HG02759 (cell line): Measurements from ENCODE around the gene SPCS2.
A peak's percentile ranks its signal among the peaks of the same experiment; 100 is the strongest.

Source experiments
- ATAC-seq: cut with Tn5 transposase; IDR thresholded peaks from one replicate; pipeline ENCODE4 v1.9.1; 2021; ENCODE audit warnings: mild to moderate bottlenecking, moderate library complexity; ENCODE audit not compliant: unreplicated experiment

The SPCS2 gene

GRCh38 chr11:74948898-74949752 is at the start of gene SPCS2, which contains the start of gene XRRA1:
Gene SPCS2, plus strand, starts transcription at chr11:74949266. Its CDS starts 20 bp downstream, at chr11:74949286.
Gene XRRA1, minus strand, starts transcription at chr11:74949091. Its CDS starts 8,213 bp downstream, at chr11:74940878.
- peak; percentile 94 for ATAC-seq

- ATAC-seq = no peak
Measured at GRCh38 chr11:74902342-74902741, 46.7 kb upstream of the SPCS2 start.

- no peak for ATAC-seq
Measured at GRCh38 chr11:74905326-74905725, 43.7 kb upstream of the SPCS2 start.

- no peak for ATAC-seq
Measured at GRCh38 chr11:74909385-74909784, 39.7 kb upstream of the SPCS2 start.

- ATAC-seq = no peak
Measured at GRCh38 chr11:74909812-74910211, 39.3 kb upstream of the SPCS2 start.

GRCh38 chr11:74923125-74923524 is 25.9 kb upstream of the SPCS2 start:
- no peak for ATAC-seq

- ATAC-seq = no peak
Measured at GRCh38 chr11:74925281-74925680, 23.8 kb upstream of the SPCS2 start.

GRCh38 chr11:74926304-74927030 is 22.6 kb upstream of the SPCS2 start:
- ATAC-seq = no peak

GRCh38 chr11:74927496-74927895 is 21.6 kb upstream of the SPCS2 start:
- ATAC-seq = no peak

- peak; percentile 78 for ATAC-seq
Measured at GRCh38 chr11:74929431-74930363, 19.4 kb upstream of the SPCS2 start.

- no peak for ATAC-seq
Measured at GRCh38 chr11:74932169-74932568, 16.9 kb upstream of the SPCS2 start.

- no peak for ATAC-seq
Measured at GRCh38 chr11:74932797-74933196, 16.3 kb upstream of the SPCS2 start.

- ATAC-seq = no peak
Measured at GRCh38 chr11:74933765-74934164, 15.3 kb upstream of the SPCS2 start.

GRCh38 chr11:74935285-74935684 is 13.8 kb upstream of the SPCS2 start:
- no peak for ATAC-seq

GRCh38 chr11:74936087-74936486 is 13.0 kb upstream of the SPCS2 start:
- ATAC-seq = no peak

GRCh38 chr11:74936976-74937375 is 12.1 kb upstream of the SPCS2 start:
- ATAC-seq = no peak

GRCh38 chr11:74937696-74938475 is 11.2 kb upstream of the SPCS2 start:
- ATAC-seq = no peak

- ATAC-seq = no peak
Measured at GRCh38 chr11:74941492-74941891, 7.6 kb upstream of the SPCS2 start.

- no peak for ATAC-seq
Measured at GRCh38 chr11:74942073-74942759, 6.8 kb upstream of the SPCS2 start.

- peak; percentile 3 for ATAC-seq
Measured at GRCh38 chr11:74948546-74948897, 544 bp upstream of the SPCS2 start.
